Measurements from ENCODE around the gene PDGFD.

DNA sequence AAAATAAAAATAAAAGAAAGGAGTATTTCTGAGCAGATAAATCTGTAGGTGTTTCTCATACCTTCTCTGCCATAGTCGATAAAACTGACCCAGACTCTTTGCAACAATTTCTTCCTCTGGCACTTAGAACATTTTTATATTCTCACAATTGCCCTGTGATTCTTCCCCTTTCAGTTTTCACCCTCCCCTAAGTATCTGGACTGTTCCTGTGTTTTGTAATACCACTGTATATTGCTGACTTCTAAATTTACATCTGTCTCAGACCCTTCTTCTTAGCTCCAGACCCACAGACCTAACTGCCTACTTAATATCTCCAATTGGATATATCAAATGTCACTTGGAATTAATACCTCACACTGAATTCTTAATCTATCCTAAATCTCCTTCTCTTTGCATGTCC is 261.0 kb downstream of the PDGFD start:
- TF ChIP-seq, protein P1, sequence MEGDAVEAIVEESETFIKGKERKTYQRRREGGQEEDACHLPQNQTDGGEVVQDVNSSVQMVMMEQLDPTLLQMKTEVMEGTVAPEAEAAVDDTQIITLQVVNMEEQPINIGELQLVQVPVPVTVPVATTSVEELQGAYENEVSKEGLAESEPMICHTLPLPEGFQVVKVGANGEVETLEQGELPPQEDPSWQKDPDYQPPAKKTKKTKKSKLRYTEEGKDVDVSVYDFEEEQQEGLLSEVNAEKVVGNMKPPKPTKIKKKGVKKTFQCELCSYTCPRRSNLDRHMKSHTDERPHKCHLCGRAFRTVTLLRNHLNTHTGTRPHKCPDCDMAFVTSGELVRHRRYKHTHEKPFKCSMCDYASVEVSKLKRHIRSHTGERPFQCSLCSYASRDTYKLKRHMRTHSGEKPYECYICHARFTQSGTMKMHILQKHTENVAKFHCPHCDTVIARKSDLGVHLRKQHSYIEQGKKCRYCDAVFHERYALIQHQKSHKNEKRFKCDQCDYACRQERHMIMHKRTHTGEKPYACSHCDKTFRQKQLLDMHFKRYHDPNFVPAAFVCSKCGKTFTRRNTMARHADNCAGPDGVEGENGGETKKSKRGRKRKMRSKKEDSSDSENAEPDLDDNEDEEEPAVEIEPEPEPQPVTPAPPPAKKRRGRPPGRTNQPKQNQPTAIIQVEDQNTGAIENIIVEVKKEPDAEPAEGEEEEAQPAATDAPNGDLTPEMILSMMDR (IDR thresholded peaks at IDR 0.05): no peak
- TF ChIP-seq POLR2A (IDR thresholded peaks at IDR 0.05): no peak
- TF ChIP-seq EP300 (IDR thresholded peaks at IDR 0.05): no peak
- no peak for TF ChIP-seq POLR2AphosphoS5 (IDR thresholded peaks at IDR 0.05)
